ENCODE results near the gene SAP30BP. TPM values are rescaled to one million over a fixed set of nuclear protein-coding genes. Genes with fewer than 3 reads are reported as not detected.

The SAP30BP gene
- total RNA-seq, 1 experiment from 2014 or later = 89.7 TPM

DNA sequence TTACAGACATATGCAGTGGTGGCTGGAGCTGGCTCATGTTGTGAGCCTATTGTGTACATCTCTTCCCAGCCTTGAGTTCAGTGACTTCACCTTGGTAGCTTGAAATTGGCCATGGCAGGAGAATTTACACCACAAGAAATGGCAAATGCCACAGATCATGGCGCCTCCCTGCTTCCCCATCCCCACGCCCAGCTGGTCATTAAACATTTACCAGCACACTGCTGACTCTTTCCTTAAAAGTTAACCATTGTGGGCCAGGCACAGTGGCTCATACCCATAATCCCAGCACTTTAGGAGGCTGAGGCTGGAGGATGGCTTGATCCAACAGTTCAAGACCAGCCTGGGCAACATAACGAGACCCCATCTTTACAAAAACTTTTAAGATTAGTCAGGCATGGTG, 31.5 kb downstream of the SAP30BP start:
- Histone ChIP-seq H4K5ac (ENCODE audit: insufficient read length, low read depth, low read length) (no peak overlapping the region), H2AFZ (ENCODE audit: low read length) (no peak overlapping the region), H3K4ac (ENCODE audit: low read depth, low read length) (no peak overlapping the region), H3K4me2 (ENCODE audit: insufficient read depth, insufficient read length, low read length) (no peak overlapping the region), H2BK5ac (ENCODE audit: insufficient read length, low read length) (no peak overlapping the region), H3K27me3 (ENCODE audit: insufficient read depth, low read length) (no peaks in the 10 kb centered on the region), H3K79me1 (ENCODE audit: insufficient read depth, low read depth, low read length, poor library complexity, severe bottlenecking) (no peaks in the 10 kb centered on the region), H3K4me1 (ENCODE audit: insufficient read depth, low read length) (no peaks in the 10 kb centered on the region), H3K23me2 (ENCODE audit: insufficient read length, low read depth, low read length, poor library complexity, severe bottlenecking) (no peaks in the 10 kb centered on the region), H3K56ac (ENCODE audit: insufficient read length, low read depth, low read length) (no peak overlapping the region), H3K18ac (ENCODE audit: insufficient read length, low read depth, low read length) (no peak overlapping the region), H4K91ac (ENCODE audit: insufficient read length, low read depth, low read length) (no peak overlapping the region), H3K14ac (ENCODE audit: insufficient read depth, low read length) (no peak overlapping the region), H3T11ph (ENCODE audit: low read length) (no peak overlapping the region), H2BK15ac (ENCODE audit: low read depth, low read length) (no peak overlapping the region), H4K20me1 (ENCODE audit: control insufficient read depth, insufficient read depth, insufficient read length) (no peaks in the 10 kb centered on the region), H3K27ac (ENCODE audit: insufficient read length, low read depth, low read length) (no peak overlapping the region), H2BK20ac (ENCODE audit: low read depth, low read length, poor library complexity, severe bottlenecking) (no peak overlapping the region), H4K8ac (replicated peaks; ENCODE audit: insufficient read length, low read depth, low read length) (no peak overlapping the region), H2BK12ac (ENCODE audit: insufficient read length, low read depth, low read length) (no peak overlapping the region), H3K23ac (ENCODE audit: insufficient read length, low read depth, low read length) (no peak overlapping the region), H3K9ac (ENCODE audit: extremely low read depth, insufficient read length, low read length) (no peak overlapping the region), H2BK120ac (ENCODE audit: low read depth, low read length, poor library complexity, severe bottlenecking) (no peak overlapping the region), H2AK5ac (ENCODE audit: insufficient read length, low read length) (no peak overlapping the region), H3K79me2 (ENCODE audit: insufficient read depth, low read length) (no peaks in the 10 kb centered on the region), H3K9me3 (ENCODE audit: control insufficient read depth, low read depth, low read length) (no peaks in the 10 kb centered on the region)
- no peak for DNase-seq
- TF ChIP-seq, protein P1, sequence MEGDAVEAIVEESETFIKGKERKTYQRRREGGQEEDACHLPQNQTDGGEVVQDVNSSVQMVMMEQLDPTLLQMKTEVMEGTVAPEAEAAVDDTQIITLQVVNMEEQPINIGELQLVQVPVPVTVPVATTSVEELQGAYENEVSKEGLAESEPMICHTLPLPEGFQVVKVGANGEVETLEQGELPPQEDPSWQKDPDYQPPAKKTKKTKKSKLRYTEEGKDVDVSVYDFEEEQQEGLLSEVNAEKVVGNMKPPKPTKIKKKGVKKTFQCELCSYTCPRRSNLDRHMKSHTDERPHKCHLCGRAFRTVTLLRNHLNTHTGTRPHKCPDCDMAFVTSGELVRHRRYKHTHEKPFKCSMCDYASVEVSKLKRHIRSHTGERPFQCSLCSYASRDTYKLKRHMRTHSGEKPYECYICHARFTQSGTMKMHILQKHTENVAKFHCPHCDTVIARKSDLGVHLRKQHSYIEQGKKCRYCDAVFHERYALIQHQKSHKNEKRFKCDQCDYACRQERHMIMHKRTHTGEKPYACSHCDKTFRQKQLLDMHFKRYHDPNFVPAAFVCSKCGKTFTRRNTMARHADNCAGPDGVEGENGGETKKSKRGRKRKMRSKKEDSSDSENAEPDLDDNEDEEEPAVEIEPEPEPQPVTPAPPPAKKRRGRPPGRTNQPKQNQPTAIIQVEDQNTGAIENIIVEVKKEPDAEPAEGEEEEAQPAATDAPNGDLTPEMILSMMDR (conservative IDR thresholded peaks at IDR 0.05) = no peak
- no peaks in the 10 kb centered on the region for H3K27me3 Mint-ChIP-seq (ENCODE audit: low read depth)
- H3K36me3 Mint-ChIP-seq (ENCODE audit: insufficient read depth in 1 of 3, low read depth in 3 of 3) = peaks cover 27 to 76% (median 55%) of the 10 kb centered on the region in 3 experiments
- no CpG with 5 or more reads among the region's 3 CpGs for WGBS (ENCODE audit: extremely low coverage, insufficient read length, low lambda C conversion rate)
- H3K4me1 Mint-ChIP-seq = peaks cover 14 to 15% of the 10 kb centered on the region in 2 experiments
- H3K9me3 Mint-ChIP-seq = no peaks in the 10 kb centered on the region
- no peak overlapping the region for H3K27ac Mint-ChIP-seq
- no peak overlapping the region for H3K4me3 Mint-ChIP-seq

Measured in H9 (cell line).